Sigmoid colon (tissue), 7 donors: ENCODE measurements around the gene SMARCC1. TPM values are rescaled to one million over a fixed set of nuclear protein-coding genes. Genes with fewer than 3 reads are reported as not detected.

Experiments
- DNase-seq: peaks from one replicate; pipeline ENCODE4 v3.0.0-alpha.2; 2019
- H3K27ac ChIP-seq, 4 donors: fragments of 200-600 bp; sonication (generic); one replicate each; pipeline ENCODE4 v1.5.1; 2016 to 2019; ENCODE audit warnings: mild to moderate bottlenecking in 1 of 4
- H3K27me3 ChIP-seq, 3 donors: fragments of 200-600 bp; sonication (generic); one replicate each; pipeline ENCODE4 v1.5.1; 2019; ENCODE audit warnings: mild to moderate bottlenecking in 1 of 3
- H3K36me3 ChIP-seq, 4 donors: fragments of 200-600 bp; sonication (generic); one replicate each; pipeline ENCODE4 v1.5.1; 2016 to 2019
- H3K4me1 ChIP-seq, 4 donors: fragments of 200-600 bp; sonication (generic); one replicate each; pipeline ENCODE4 v1.5.1; 2017 to 2019
- H3K4me3 ChIP-seq, 4 donors: fragments of 200-600 bp; sonication (generic); one replicate each; pipeline ENCODE4 v1.5.1; 2017 to 2019; ENCODE audit warnings: mild to moderate bottlenecking in 2 of 4, moderate library complexity in 1 of 4
- H3K9me3 ChIP-seq, 4 donors: fragments of 200-600 bp in 3 of 4; sonication (generic) in 3 of 4; one replicate each; pipeline versions ENCODE4 v1.5.1 to v1.6.1; 2013 to 2019
- CTCF ChIP-seq, 4 experiments: fragments of 450-650 bp in 3 of 4; fragments of 200-600 bp in 1 of 4; IDR thresholded peaks; one replicate each; pipeline ENCODE4 v1.5.1; 2016 to 2019; ENCODE audit warnings: antibody characterized with exemption in 4 of 4, mild to moderate bottlenecking in 3 of 4, moderate library complexity in 2 of 4
- EP300 ChIP-seq, 4 donors: sonication (generic); formaldehyde crosslinking; IDR thresholded peaks; one replicate each; pipeline ENCODE4 v1.6.1; 2017; ENCODE audit warnings: antibody characterized with exemption in 4 of 4
- POLR2A ChIP-seq, 2 donors: fragments of 450-650 bp; IDR thresholded peaks; one replicate each; pipeline ENCODE4 v1.6.1; 2016; ENCODE audit warnings: antibody characterized with exemption in 2 of 2, mild to moderate bottlenecking in 2 of 2, moderate library complexity in 2 of 2
- POLR2AphosphoS5 ChIP-seq, 4 donors: sonication (generic); formaldehyde crosslinking; IDR thresholded peaks; one replicate each; pipeline ENCODE4 v1.6.1; 2017; ENCODE audit warnings: antibody characterized with exemption in 4 of 4
- WGBS, 2 donors: extraction: QIAGEN DNeasy Blood & Tissue Kit; methylation state at CpG; one replicate each; pipeline ENCODE4 v1.1.7; 2013; 5-methylcytosine and 5-hydroxymethylcytosine counted together
- intact Hi-C: fragments of 100-400 bp; cut with DNase I; formaldehyde crosslinking; loops from one replicate; pipeline ENCODE4 v1.15.1; 2023
- polyA plus RNA-seq, 3 donors: library from polyadenylated mRNA; stranded (reverse); fragments of 200-250 nt; gene quantifications; one replicate each; pipeline ENCODE4 v1.2.3, GENCODE V29; 2013
- total RNA-seq, 4 donors: library from RNA; depleted of rRNA; stranded (reverse); fragments of >200 nt; gene quantifications; one replicate each; pipeline ENCODE4 v1.1.0, GENCODE V29; 2016
- donor health status: healthy with polysubstance abuse.
- donor health status: Bipolar disorder and iron deficiency.
- donor health status: healthy.

SMARCC1 gene
- total and polyA plus RNA-seq, 7 donors, result 11.1 to 57.3 (median 43.9) TPM

GRCh38 chr3:47554335-47554734 lies 227.4 kb downstream of the SMARCC1 start:
- DNase-seq, result no peak
- H3K27me3 ChIP-seq, result no peaks in the 10 kb centered on the region
- H3K9me3 ChIP-seq, result no peaks in the 10 kb centered on the region
- WGBS, 2 donors, result 78 to 87% methylated on average over 6 of the region's 6 CpGs
- intact Hi-C loops, result no loop called here
- H3K4me3 ChIP-seq, result no peak overlapping the region
- H3K4me1 ChIP-seq, result peaks cover 0 to 10% (median 8%) of the 10 kb centered on the region in 4 donors
- TF ChIP-seq POLR2A (IDR thresholded peaks at IDR 0.05) (no peak), CTCF (IDR thresholded peaks at IDR 0.05) (no peak), POLR2AphosphoS5 (IDR thresholded peaks at IDR 0.05) (no peak), EP300 (IDR thresholded peaks at IDR 0.05) (no peak)
- no peak overlapping the region for H3K27ac ChIP-seq
- no peaks in the 10 kb centered on the region for H3K36me3 ChIP-seq

GRCh38 chr3:47553407-47553806 lies 228.3 kb downstream of the SMARCC1 start:
- Histone ChIP-seq H3K27me3 (no peaks in the 10 kb centered on the region), H3K9me3 (no peaks in the 10 kb centered on the region), H3K27ac (no peak overlapping the region), H3K36me3 (no peaks in the 10 kb centered on the region), H3K4me3 (no peak overlapping the region), H3K4me1 (peaks cover 0 to 10% (median 8%) of the 10 kb centered on the region in 4 donors)
- TF ChIP-seq POLR2A (IDR thresholded peaks at IDR 0.05) (no peak), CTCF (IDR thresholded peaks at IDR 0.05) (no peak), POLR2AphosphoS5 (IDR thresholded peaks at IDR 0.05) (no peak), EP300 (IDR thresholded peaks at IDR 0.05) (no peak)
- WGBS, 2 donors, result 84 to 89% methylated on average over 7 of the region's 7 CpGs
- DNase-seq, result no peak
- intact Hi-C loops, result no loop called here

- H3K27ac ChIP-seq, result peak overlapping the region in 3 of 4 donors; percentile 30 to 69 (median 53)
Measured at GRCh38 chr3:47542471-47543173, 239.1 kb downstream of the SMARCC1 start.

GRCh38 chr3:47541583-47542108 lies 240.0 kb downstream of the SMARCC1 start:
- peaks cover 0 to 13% (median 13%) of the 10 kb centered on the region in 4 donors for H3K4me1 ChIP-seq
- 70 to 73% methylated on average over 6 of the region's 6 CpGs for whole genome bisulfite sequencing, 2 donors
- no peaks in the 10 kb centered on the region for H3K27me3 ChIP-seq
- no peak overlapping the region for H3K4me3 ChIP-seq
- intact Hi-C loops, result no loop called here
- no peaks in the 10 kb centered on the region for H3K9me3 ChIP-seq
- DNase-seq, result no peak
- TF ChIP-seq POLR2A (IDR thresholded peaks at IDR 0.05) (no peak), CTCF (IDR thresholded peaks at IDR 0.05) (no peak), POLR2AphosphoS5 (IDR thresholded peaks at IDR 0.05) (no peak), EP300 (IDR thresholded peaks at IDR 0.05) (no peak)
- H3K27ac ChIP-seq, result no peak overlapping the region
- no peaks in the 10 kb centered on the region for H3K36me3 ChIP-seq

More at GRCh38 chr3:47542471-47543173, 239.1 kb downstream of the SMARCC1 start:
- 77 to 86% methylated on average over 21 of the region's 21 CpGs for WGBS, 2 donors
- peak; percentile 82 for DNase-seq
- no peak overlapping the region for H3K4me3 ChIP-seq
- intact Hi-C loops, result no loop called here
- H3K4me1 ChIP-seq, result peaks cover 0 to 13% (median 13%) of the 10 kb centered on the region in 4 donors
- no peaks in the 10 kb centered on the region for H3K27me3 ChIP-seq
- H3K9me3 ChIP-seq, result no peaks in the 10 kb centered on the region
- TF ChIP-seq POLR2AphosphoS5 (IDR thresholded peaks at IDR 0.05) (peak in 2 of 4 donors; percentile 20 to 39), EP300 (IDR thresholded peaks at IDR 0.05) (no peak)
- no peaks in the 10 kb centered on the region for H3K36me3 ChIP-seq

GRCh38 chr3:47540281-47540680 lies 241.4 kb downstream of the SMARCC1 start:
- no peak for DNase-seq
- Histone ChIP-seq H3K9me3 (no peaks in the 10 kb centered on the region), H3K36me3 (no peaks in the 10 kb centered on the region), H3K4me3 (no peak overlapping the region), H3K27ac (no peak overlapping the region), H3K4me1 (peaks cover 0 to 13% (median 13%) of the 10 kb centered on the region in 4 donors), H3K27me3 (no peaks in the 10 kb centered on the region)
- 94 to 95% methylated on average over 4 of the region's 4 CpGs for WGBS, 2 donors
- TF ChIP-seq EP300 (IDR thresholded peaks at IDR 0.05), result no peak
- no peak for TF ChIP-seq CTCF (IDR thresholded peaks at IDR 0.05)
- TF ChIP-seq POLR2A (IDR thresholded peaks at IDR 0.05), result no peak
- TF ChIP-seq POLR2AphosphoS5 (IDR thresholded peaks at IDR 0.05), result no peak
- intact Hi-C loops, result no loop called here
